Thyroid gland (tissue), 4 donors: Measurements from ENCODE around the gene IFFO2.

Experiments used
- CTCF ChIP-seq, 6 experiments: fragments of 200-600 bp in 3 of 6; fragments of 450-650 bp in 3 of 6; sonication (generic) in 3 of 6; IDR thresholded peaks; one replicate each; pipeline ENCODE4 v1.5.1; 2016 to 2019; ENCODE audit warnings: antibody characterized with exemption in 6 of 6, mild to moderate bottlenecking in 2 of 6, inconsistent platforms in 1 of 6, moderate library complexity in 1 of 6
- POLR2A ChIP-seq, 2 donors: fragments of 450-650 bp; IDR thresholded peaks; one replicate each; pipeline ENCODE4 v1.6.1; 2017; ENCODE audit warnings: antibody characterized with exemption in 2 of 2, mild to moderate bottlenecking in 2 of 2, moderate library complexity in 1 of 2

DNA sequence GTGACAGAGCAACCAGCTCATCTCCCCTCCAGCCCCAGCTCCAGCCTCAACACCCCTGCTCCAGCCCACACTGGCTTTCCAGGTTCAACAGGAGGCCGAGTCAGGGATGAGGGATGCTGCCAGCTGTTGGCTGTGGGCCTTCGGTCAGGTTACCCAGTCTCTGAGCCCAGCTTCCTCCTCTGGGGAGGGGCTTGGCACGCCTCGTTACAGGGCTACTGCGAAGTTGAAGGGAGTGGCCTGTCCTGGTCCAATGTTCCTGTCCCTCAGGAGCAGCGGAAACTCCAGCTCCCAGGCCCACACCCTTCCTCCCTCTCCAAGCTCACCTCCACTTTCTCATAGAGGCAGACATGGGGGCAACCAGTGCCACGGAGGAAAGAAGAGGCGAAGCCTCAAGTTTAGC, 81.9 kb downstream of the IFFO2 start:
- no peak for TF ChIP-seq CTCF (IDR thresholded peaks at IDR 0.05)
- TF ChIP-seq POLR2A (IDR thresholded peaks at IDR 0.05) = no peak
